Hindlimb muscle (tissue), 1 donor: Measurements from ENCODE around the gene IGF1R. TPM values are rescaled to one million over a fixed set of nuclear protein-coding genes. Genes with fewer than 3 reads are reported as not detected.

ENCODE experiments used
- DNase-seq: peaks from one replicate; pipeline ENCODE4 v3.0.0-alpha.2; 2013
- polyA plus RNA-seq: library from polyadenylated mRNA; unstranded; fragments of 120-200 nt; gene quantifications from one replicate; pipeline ENCODE4 v1.2.1, GENCODE V29; 2013; ENCODE audit not compliant: insufficient read length

The IGF1R gene
- polyA plus RNA-seq, 1 donor, result 18.3 TPM

GRCh38 chr15:98727115-98728040 is 79.0 kb downstream of the IGF1R start:
- DNase-seq, result peak; percentile 55

GRCh38 chr15:98728082-98728810 is 79.9 kb downstream of the IGF1R start:
- no peak for DNase-seq

GRCh38 chr15:98728811-98729160 is 80.4 kb downstream of the IGF1R start:
- no peak for DNase-seq

GRCh38 chr15:98729446-98730042 is 81.2 kb downstream of the IGF1R start:
- no peak for DNase-seq

GRCh38 chr15:98730860-98731711 is 82.7 kb downstream of the IGF1R start:
- no peak for DNase-seq

- no peak for DNase-seq
Measured at GRCh38 chr15:98731712-98732450, 83.5 kb downstream of the IGF1R start.

GRCh38 chr15:98733098-98733497 is 84.8 kb downstream of the IGF1R start:
- DNase-seq, result no peak

- DNase-seq, result no peak
Measured at GRCh38 chr15:98734466-98735199, 86.3 kb downstream of the IGF1R start.

- DNase-seq, result no peak
Measured at GRCh38 chr15:98735304-98735703, 87.0 kb downstream of the IGF1R start.

GRCh38 chr15:98735895-98736617 is 87.7 kb downstream of the IGF1R start:
- DNase-seq, result no peak

- DNase-seq, result no peak
Measured at GRCh38 chr15:98737159-98737558, 88.8 kb downstream of the IGF1R start.

GRCh38 chr15:98737721-98738120 is 89.4 kb downstream of the IGF1R start:
- DNase-seq, result no peak

GRCh38 chr15:98738689-98739401 is 90.5 kb downstream of the IGF1R start:
- no peak for DNase-seq

- DNase-seq, result no peak
Measured at GRCh38 chr15:98740295-98740694, 92.0 kb downstream of the IGF1R start.

GRCh38 chr15:98740963-98741362 is 92.6 kb downstream of the IGF1R start:
- no peak for DNase-seq

- no peak for DNase-seq
Measured at GRCh38 chr15:98743177-98743576, 94.8 kb downstream of the IGF1R start.

GRCh38 chr15:98744506-98744905 is 96.2 kb downstream of the IGF1R start:
- no peak for DNase-seq

GRCh38 chr15:98745179-98745578 is 96.8 kb downstream of the IGF1R start:
- no peak for DNase-seq

- DNase-seq, result no peak
Measured at GRCh38 chr15:98745650-98746374, 97.5 kb downstream of the IGF1R start.
